Measurements from ENCODE around the gene CHP1. TPM values are rescaled to one million over a fixed set of nuclear protein-coding genes. Genes with fewer than 3 reads are reported as not detected.
"Not testable (repeated sequence)": the region's sequence is repeated elsewhere in the genome, so short reads cannot be mapped to it uniquely, and the experiment has no call there.

The CHP1 gene
- total RNA-seq, 1 experiment from 2014 or later, result 91.1 TPM

GRCh38 chr15:41289953-41290352, 58.9 kb downstream of the CHP1 start:
- no TSS peak for BruUV-seq (replicated peaks)
- POLR2A ChIA-PET, result interaction anchor here (1.1 to 1.5 kb wide), 2 partner anchors 26 to 42 kb away, joined by 3 read pairs; partner anchors contain the start of genes NUSAP1 and OIP5
- CTCF ChIA-PET, result no interaction called here
- intact Hi-C loops (cut with micrococcal nuclease), result no loop called here
- H3K36me3 Mint-ChIP-seq (ENCODE audit: insufficient read depth, unreplicated experiment), result peaks cover 72% of the 10 kb centered on the region
- no peak overlapping the region for H3K4me3 Mint-ChIP-seq (ENCODE audit: unreplicated experiment)
- H3K4me1 Mint-ChIP-seq (ENCODE audit: insufficient read depth, unreplicated experiment), result peaks cover 18% of the 10 kb centered on the region
- no peaks in the 10 kb centered on the region for H3K9me3 Mint-ChIP-seq (ENCODE audit: unreplicated experiment)
- DNase-seq (ENCODE audit: unreplicated experiment), result no peak
- H3K27me3 Mint-ChIP-seq (ENCODE audit: insufficient read depth, unreplicated experiment), result no peaks in the 10 kb centered on the region
- TF ChIP-seq CTCF (IDR thresholded peaks at IDR 0.05; ENCODE audit: unreplicated experiment), result no peak
- no peak overlapping the region for H3K27ac Mint-ChIP-seq (ENCODE audit: low read depth, unreplicated experiment)

- H3K36me3 Mint-ChIP-seq (ENCODE audit: insufficient read depth, unreplicated experiment), result peaks cover 70% of the 10 kb centered on the region
- H3K27ac Mint-ChIP-seq (ENCODE audit: low read depth, unreplicated experiment), result no peak overlapping the region
- H3K27me3 Mint-ChIP-seq (ENCODE audit: insufficient read depth, unreplicated experiment), result no peaks in the 10 kb centered on the region
- no peak for TF ChIP-seq CTCF (IDR thresholded peaks at IDR 0.05; ENCODE audit: unreplicated experiment)
- H3K9me3 Mint-ChIP-seq (ENCODE audit: unreplicated experiment), result no peaks in the 10 kb centered on the region
- BruUV-seq (replicated peaks), result no TSS peak
- H3K4me3 Mint-ChIP-seq (ENCODE audit: unreplicated experiment), result no peak overlapping the region
- intact Hi-C loops (cut with micrococcal nuclease), result no loop called here
- CTCF ChIA-PET, result interaction anchor here (0.6 to 1.2 kb wide), 5 partner anchors 19 to 221 kb away, joined by 3 to 5 read pairs (median 3); no protein-coding TSS in a partner anchor
- peaks cover 11% of the 10 kb centered on the region for H3K4me1 Mint-ChIP-seq (ENCODE audit: insufficient read depth, unreplicated experiment)
- no peak for DNase-seq (ENCODE audit: unreplicated experiment)
- POLR2A ChIA-PET, result interaction anchor here (0.6 to 1.5 kb wide), 3 partner anchors 25 to 175 kb away, joined by 3 read pairs; partner anchors contain the start of genes INO80, NUSAP1 and OIP5
These were observed 60.1 kb downstream of the CHP1 start for GRCh38 chr15:41291065-41291631.

- peaks cover 1% of the 10 kb centered on the region for H3K4me1 Mint-ChIP-seq (ENCODE audit: insufficient read depth, unreplicated experiment)
- H3K27me3 Mint-ChIP-seq (ENCODE audit: insufficient read depth, unreplicated experiment), result no peaks in the 10 kb centered on the region
- TF ChIP-seq CTCF (IDR thresholded peaks at IDR 0.05; ENCODE audit: unreplicated experiment), result no peak
- no peak overlapping the region for H3K4me3 Mint-ChIP-seq (ENCODE audit: unreplicated experiment)
- H3K27ac Mint-ChIP-seq (ENCODE audit: low read depth, unreplicated experiment), result no peak overlapping the region
- peaks cover 66% of the 10 kb centered on the region for H3K36me3 Mint-ChIP-seq (ENCODE audit: insufficient read depth, unreplicated experiment)
- intact Hi-C loops (cut with micrococcal nuclease), result no loop called here
- BruUV-seq (replicated peaks), result no TSS peak
- ChIA-PET CTCF (interaction anchor here (0.7 to 1.2 kb wide), 2 partner anchors 38 to 296 kb away, joined by 4 to 5 read pairs; no protein-coding TSS in a partner anchor), POLR2A (interaction anchor here (1.8 kb wide), 1 partner anchor 9 kb away, joined by 9 read pairs; no protein-coding TSS in a partner anchor)
- DNase-seq (ENCODE audit: unreplicated experiment), result no peak
- no peaks in the 10 kb centered on the region for H3K9me3 Mint-ChIP-seq (ENCODE audit: unreplicated experiment)
These were observed 61.5 kb downstream of the CHP1 start for GRCh38 chr15:41292521-41292920.

GRCh38 chr15:41301139-41301538, 70.1 kb downstream of the CHP1 start:
- peaks cover 53% of the 10 kb centered on the region for H3K36me3 Mint-ChIP-seq (ENCODE audit: insufficient read depth, unreplicated experiment)
- ChIA-PET CTCF (interaction anchor here (1.0 to 1.2 kb wide), 2 partner anchors 17 to 31 kb away, joined by 3 to 4 read pairs; partner anchors contain the start of genes NUSAP1 and OIP5), POLR2A (interaction anchor here (1.3 to 1.4 kb wide), 2 partner anchors 9 to 17 kb away, joined by 3 to 4 read pairs; no protein-coding TSS in a partner anchor)
- intact Hi-C loops (cut with micrococcal nuclease); H3K27me3 Mint-ChIP-seq (ENCODE audit: insufficient read depth, unreplicated experiment); H3K9me3 Mint-ChIP-seq (ENCODE audit: unreplicated experiment); DNase-seq (ENCODE audit: unreplicated experiment); H3K4me3 Mint-ChIP-seq (ENCODE audit: unreplicated experiment); BruUV-seq (replicated peaks); H3K4me1 Mint-ChIP-seq (ENCODE audit: insufficient read depth, unreplicated experiment); H3K27ac Mint-ChIP-seq (ENCODE audit: low read depth, unreplicated experiment): not testable (repeated sequence)
